SU-DHL-6 (cell line): ENCODE measurements around the gene CRIM1.

Experiments
- CTCF ChIP-seq: fragments of 200-600 bp; sonication (generic); IDR thresholded peaks from one replicate; pipeline ENCODE4 v1.5.1; 2017; ENCODE audit warnings: antibody characterized with exemption, mild to moderate bottlenecking, low read length, moderate library complexity; ENCODE audit not compliant: insufficient read depth, poor library complexity, severe bottlenecking
- EZH2phosphoT487 ChIP-seq: fragments of 200-600 bp; sonication (generic), shearing (Covaris generic); conservative IDR thresholded peaks from 2 replicates; pipeline ENCODE4 v1.6.1; 2018; ENCODE audit warnings: mild to moderate bottlenecking, antibody characterized with exemption, low read length, moderate library complexity, mixed read lengths

GRCh38 chr2:36476411-36476810 lies 120.8 kb downstream of the CRIM1 start:
- TF ChIP-seq CTCF (no peak), EZH2phosphoT487 (no peak)
